Panc1 (cell line): ENCODE data around the gene PLD3.

Experiments
- POLR2AphosphoS5 ChIP-seq: IDR thresholded peaks from 2 replicates; pipeline ENCODE4 v1.6.1; 2012; ENCODE audit warnings: mild to moderate bottlenecking, low read depth, low read length, moderate library complexity
- TCF7L2 ChIP-seq: IDR thresholded peaks from 2 replicates; pipeline ENCODE4 v1.6.1; 2011; ENCODE audit warnings: mild to moderate bottlenecking, low read depth, low read length, inconsistent platforms
- TF ChIP-seq, protein P1 (sequence below): fragments of 450-650 bp; IDR thresholded peaks from 2 replicates; pipeline ENCODE4 v1.5.1; 2017; ENCODE audit warnings: mild to moderate bottlenecking

DNA sequence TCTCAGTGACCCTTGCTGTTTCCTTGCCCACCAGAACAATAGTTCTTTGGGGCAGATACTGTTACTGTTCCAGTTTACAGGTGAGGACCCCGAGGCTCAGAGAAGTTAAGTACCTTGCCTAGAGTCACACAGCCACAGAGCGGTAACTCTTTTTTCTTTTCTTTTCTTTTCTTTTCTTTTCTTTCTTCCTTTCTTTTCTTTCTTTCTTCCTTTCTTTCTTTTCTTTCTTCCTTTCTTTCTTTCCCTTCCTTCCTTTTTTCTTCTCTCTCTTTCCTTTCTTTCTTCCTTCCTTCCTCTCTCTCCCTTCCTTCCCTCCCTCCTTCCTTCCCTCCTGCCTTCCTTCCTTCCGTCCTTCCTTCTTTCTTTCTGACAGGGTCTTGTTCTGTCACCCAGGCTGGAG lies 69.5 kb downstream of the PLD3 start:
- TF ChIP-seq, protein P1, sequence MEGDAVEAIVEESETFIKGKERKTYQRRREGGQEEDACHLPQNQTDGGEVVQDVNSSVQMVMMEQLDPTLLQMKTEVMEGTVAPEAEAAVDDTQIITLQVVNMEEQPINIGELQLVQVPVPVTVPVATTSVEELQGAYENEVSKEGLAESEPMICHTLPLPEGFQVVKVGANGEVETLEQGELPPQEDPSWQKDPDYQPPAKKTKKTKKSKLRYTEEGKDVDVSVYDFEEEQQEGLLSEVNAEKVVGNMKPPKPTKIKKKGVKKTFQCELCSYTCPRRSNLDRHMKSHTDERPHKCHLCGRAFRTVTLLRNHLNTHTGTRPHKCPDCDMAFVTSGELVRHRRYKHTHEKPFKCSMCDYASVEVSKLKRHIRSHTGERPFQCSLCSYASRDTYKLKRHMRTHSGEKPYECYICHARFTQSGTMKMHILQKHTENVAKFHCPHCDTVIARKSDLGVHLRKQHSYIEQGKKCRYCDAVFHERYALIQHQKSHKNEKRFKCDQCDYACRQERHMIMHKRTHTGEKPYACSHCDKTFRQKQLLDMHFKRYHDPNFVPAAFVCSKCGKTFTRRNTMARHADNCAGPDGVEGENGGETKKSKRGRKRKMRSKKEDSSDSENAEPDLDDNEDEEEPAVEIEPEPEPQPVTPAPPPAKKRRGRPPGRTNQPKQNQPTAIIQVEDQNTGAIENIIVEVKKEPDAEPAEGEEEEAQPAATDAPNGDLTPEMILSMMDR: no peak
- TF ChIP-seq TCF7L2: no peak
- TF ChIP-seq POLR2AphosphoS5: no peak
